ENCODE results near the gene DDAH1.

DDAH1 gene

GRCh38 chr1:85276978-85277639, 187.8 kb downstream of the DDAH1 start:
- no peak for DNase-seq (ENCODE audit: low read depth in 2 of 3, low spot score in 1 of 3)

GRCh38 chr1:85276215-85276977, 188.6 kb downstream of the DDAH1 start, which contains the start of gene BCL10:
BCL10 (minus strand) TSS chr1:85276632; CDS start chr1:85276352, 280 bp downstream.
- peak; percentile 93 to 96 (median 95) for DNase-seq (ENCODE audit: low read depth in 2 of 3, low spot score in 1 of 3)

DNA sequence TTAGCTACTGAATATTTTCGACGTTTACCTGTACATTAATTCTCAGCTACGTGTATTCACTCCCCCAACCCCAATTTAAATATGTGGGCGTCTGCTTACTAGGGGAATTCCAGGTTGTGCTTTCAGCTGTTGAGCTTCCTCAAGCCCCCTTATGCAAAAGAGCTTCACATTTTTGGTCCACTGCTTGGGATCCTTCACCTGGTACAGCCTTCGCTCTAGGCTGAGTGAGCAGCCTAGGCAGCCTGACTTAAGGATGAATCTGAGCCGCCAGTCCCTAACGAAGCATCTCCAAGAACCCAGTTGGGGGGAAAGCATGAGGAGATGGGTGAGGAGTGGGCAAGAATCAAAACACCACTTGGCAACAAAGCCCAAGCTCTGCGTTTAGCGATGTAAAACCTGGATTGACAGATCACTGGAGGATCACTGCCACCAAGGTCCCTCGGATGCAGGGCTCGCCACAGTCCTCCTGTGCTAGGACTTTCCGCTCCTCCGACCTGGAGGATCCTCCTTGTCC, 189.2 kb downstream of the DDAH1 start:
- no peak for DNase-seq (ENCODE audit: low read depth in 2 of 3, low spot score in 1 of 3)

GRCh38 chr1:85274969-85275453, 189.9 kb downstream of the DDAH1 start:
- DNase-seq (ENCODE audit: low read depth in 2 of 3, low spot score in 1 of 3), result no peak

- DNase-seq (ENCODE audit: low read depth in 2 of 3, low spot score in 1 of 3), result no peak
Measured at GRCh38 chr1:85273397-85273796, 191.6 kb downstream of the DDAH1 start.

DNA sequence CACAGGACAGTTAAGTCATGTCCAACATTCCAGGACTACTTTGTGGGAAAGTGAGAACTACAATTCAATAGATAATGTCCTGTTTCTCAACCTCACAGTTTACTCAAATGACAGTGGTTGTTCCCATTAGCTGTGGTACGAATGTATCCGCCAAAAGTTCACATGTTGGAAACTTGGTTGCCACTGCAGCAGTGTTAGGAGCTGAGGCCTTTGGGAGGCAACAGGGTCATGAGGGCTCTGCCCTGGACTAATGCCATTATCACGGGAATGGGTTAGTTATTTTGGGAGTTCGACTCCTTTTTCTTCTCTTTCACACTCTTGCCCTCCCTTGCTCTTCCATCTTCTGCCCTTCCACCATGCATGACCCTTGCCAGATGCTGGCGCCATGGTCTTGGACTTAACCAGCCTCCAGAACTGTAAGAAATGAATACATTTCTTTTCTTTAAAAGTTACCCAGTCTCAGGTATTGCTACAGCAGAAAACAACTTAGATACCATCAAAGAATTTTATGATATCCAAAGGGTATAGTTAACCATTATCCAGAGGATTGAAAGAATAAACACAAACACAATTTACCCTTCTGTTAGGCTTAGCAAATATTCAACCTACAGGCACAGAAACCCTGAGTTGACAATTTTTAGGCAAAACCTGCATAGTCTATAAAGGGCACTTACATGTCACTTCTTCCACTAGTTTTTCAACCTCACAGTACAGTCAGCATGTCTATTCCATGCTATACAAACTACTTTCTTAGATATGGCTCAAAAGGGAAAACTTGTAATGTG, 196.0 kb downstream of the DDAH1 start:
- no peak for DNase-seq (ENCODE audit: low read depth in 2 of 3, low spot score in 1 of 3)

Data from stimulated activated CD4-positive, alpha-beta T cell treated with anti-CD3 and anti-CD28 coated beads, Interleukin-12 subunit alpha, Interleukin-12 subunit beta, amount 100 ng/mL, for 48 hours (primary cell).